HepG2 (cell line): Measurements from ENCODE around the gene SMIM8. TPM values are rescaled to one million over a fixed set of nuclear protein-coding genes. Genes with fewer than 3 reads are reported as not detected.

Experiments
- ATF7 ChIP-seq, 2 experiments: fragments of 450-650 bp in 1 of 2; sonication (generic) in 1 of 2; formaldehyde crosslinking in 1 of 2; IDR thresholded peaks; 2 replicates each; pipeline versions ENCODE4 v1.4.0 to v1.6.1; 2016 to 2020; ENCODE audit warnings: antibody characterized with exemption in 1 of 2, mild to moderate bottlenecking in 1 of 2, missing genetic modification reagents in 1 of 2
- CBFB ChIP-seq: sonication (generic); formaldehyde crosslinking; IDR thresholded peaks from 2 replicates; pipeline ENCODE4 v1.4.0; 2020; ENCODE audit warnings: missing genetic modification reagents
- CCAR2 ChIP-seq: fragments of 200-400 bp; formaldehyde crosslinking; optimal IDR thresholded peaks from 2 replicates; pipeline ENCODE3; 2018; ENCODE audit warnings: low read depth, mild to moderate bottlenecking, low read length, moderate library complexity
- CSRNP2 ChIP-seq: sonication (generic); formaldehyde crosslinking; conservative IDR thresholded peaks from 2 replicates; pipeline ENCODE4 v1.8.0; 2022; ENCODE audit warnings: low read depth, missing genetic modification reagents
- FOXP4 ChIP-seq: sonication (generic); formaldehyde crosslinking; IDR thresholded peaks from 2 replicates; pipeline ENCODE4 v1.4.0; 2020; ENCODE audit warnings: missing genetic modification reagents
- GABPB1 ChIP-seq: IDR thresholded peaks from 2 replicates; pipeline ENCODE4 v1.6.1; 2016; ENCODE audit warnings: mild to moderate bottlenecking, missing genetic modification reagents, moderate library complexity, missing compliant biosample characterization
- PAF1 ChIP-seq: IDR thresholded peaks from 2 replicates; pipeline ENCODE4 v1.6.1; 2016; ENCODE audit warnings: missing genetic modification reagents, missing compliant biosample characterization
- RBFOX2 ChIP-seq: fragments of 200-400 bp; formaldehyde crosslinking; IDR thresholded peaks from 2 replicates; pipeline ENCODE4 v1.6.1; 2017; ENCODE audit warnings: low read depth, mild to moderate bottlenecking, low read length
- RFXANK ChIP-seq: IDR thresholded peaks from 2 replicates; pipeline ENCODE4 v1.6.1; 2016
- TMF1 ChIP-seq: sonication (generic); formaldehyde crosslinking; IDR thresholded peaks from 2 replicates; pipeline ENCODE4 v1.8.1; 2022; ENCODE audit warnings: low read depth, missing genetic modification reagents
- U2AF2 ChIP-seq: fragments of 200-400 bp; formaldehyde crosslinking; IDR thresholded peaks from 2 replicates; pipeline ENCODE4 v1.6.1; 2017; ENCODE audit warnings: low read depth, mild to moderate bottlenecking, low read length
- ZNF510 ChIP-seq: sonication (generic); formaldehyde crosslinking; IDR thresholded peaks from 2 replicates; pipeline ENCODE4 v1.4.0; 2020; ENCODE audit warnings: low read depth, mild to moderate bottlenecking, missing genetic modification reagents
- ZNF546 ChIP-seq: sonication (generic); formaldehyde crosslinking; conservative IDR thresholded peaks from 2 replicates; pipeline ENCODE4 v1.8.1; 2023; ENCODE audit warnings: mild to moderate bottlenecking, missing genetic modification reagents
- ZNF616 ChIP-seq: sonication (generic); formaldehyde crosslinking; IDR thresholded peaks from 2 replicates; pipeline ENCODE4 v1.5.0; 2020; ENCODE audit warnings: low read depth, mild to moderate bottlenecking, missing genetic modification reagents
- ZNF788 ChIP-seq: sonication (generic); formaldehyde crosslinking; IDR thresholded peaks from 2 replicates; pipeline ENCODE4 v1.5.0; 2020; ENCODE audit warnings: mild to moderate bottlenecking, missing genetic modification reagents, borderline replicate concordance
- polyA plus RNA-seq, 8 experiments: library from polyadenylated mRNA; depleted of rRNA in 3 of 8; stranded (reverse) in 7 of 8; unstranded in 1 of 8; fragments of >200 nt; fragmentation: Illumina TruSeq in 4 of 8; extraction: Trizol in 4 of 8; gene quantifications; 2 replicates each; pipeline versions ENCODE4 v1.2.1 to v1.2.3, GENCODE V29; 2011 to 2016; ENCODE audit warnings: low read depth in 4 of 8, missing spikeins in 1 of 8, mixed read lengths in 1 of 8; ENCODE audit not compliant: insufficient read depth in 1 of 8
- total RNA-seq, 5 experiments: library from RNA; depleted of rRNA; stranded (reverse); fragments of >200 nt; fragmentation: Illumina TruSeq; extraction: Trizol; gene quantifications; 2 replicates each; pipeline ENCODE4 v1.2.3, GENCODE V29; 2016; ENCODE audit warnings: low read depth in 1 of 5
- TF ChIP-seq, protein P1 (sequence below): IDR thresholded peaks from 2 replicates; pipeline ENCODE4 v1.6.1; 2016; ENCODE audit warnings: control low read depth

SMIM8 gene
- total and polyA plus RNA-seq, 2 of the 13 experiments (the other 11 are each of a cell fraction or from before 2014, with no cell fraction given) = 4.8 to 10.0 TPM

- peak; percentile 73; the same call in 1 of the 2 replicates for TF ChIP-seq FOXP4 (CRISPR knock-in tag)
- peak; percentile 93 for TF ChIP-seq ZNF788 (CRISPR knock-in tag)
- no peak for TF ChIP-seq CSRNP2
- TF ChIP-seq RBFOX2 = peak; percentile 90
- no peak for TF ChIP-seq U2AF2
- TF ChIP-seq ZNF616 = no peak
- TF ChIP-seq, protein P1, sequence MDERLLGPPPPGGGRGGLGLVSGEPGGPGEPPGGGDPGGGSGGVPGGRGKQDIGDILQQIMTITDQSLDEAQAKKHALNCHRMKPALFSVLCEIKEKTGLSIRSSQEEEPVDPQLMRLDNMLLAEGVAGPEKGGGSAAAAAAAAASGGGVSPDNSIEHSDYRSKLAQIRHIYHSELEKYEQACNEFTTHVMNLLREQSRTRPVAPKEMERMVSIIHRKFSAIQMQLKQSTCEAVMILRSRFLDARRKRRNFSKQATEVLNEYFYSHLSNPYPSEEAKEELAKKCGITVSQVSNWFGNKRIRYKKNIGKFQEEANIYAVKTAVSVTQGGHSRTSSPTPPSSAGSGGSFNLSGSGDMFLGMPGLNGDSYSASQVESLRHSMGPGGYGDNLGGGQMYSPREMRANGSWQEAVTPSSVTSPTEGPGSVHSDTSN (CRISPR knock-in tag) = no peak
- no peak for TF ChIP-seq ATF7 (IDR thresholded peaks at IDR 0.05)
- TF ChIP-seq ATF7 (CRISPR knock-in tag; IDR thresholded peaks at IDR 0.05) = no peak
- no peak for TF ChIP-seq PAF1 (CRISPR knock-in tag)
- peak; percentile 61 for TF ChIP-seq CCAR2
- no peak for TF ChIP-seq TMF1 (CRISPR knock-in tag)
- TF ChIP-seq RFXANK (CRISPR knock-in tag) = peak; percentile 80; the same call in 1 of the 2 replicates
- no peak for TF ChIP-seq ZNF546 (CRISPR knock-in tag)
- TF ChIP-seq ZNF510 (CRISPR knock-in tag) = no peak
- peak; percentile 91 for TF ChIP-seq GABPB1 (CRISPR knock-in tag)
- peak; percentile 86 for TF ChIP-seq CBFB (CRISPR knock-in tag)
These were observed at the start of gene SMIM8 (continued) for GRCh38 chr6:87322304-87323212.
